RWPE2 (cell line): ENCODE results near the gene SLC7A8.

Experiments
- ATAC-seq: fragments of 200-7000 bp; cut with Tn5 transposase; 3 replicates; pipeline ENCODE4 v1.9.1; 2021; ENCODE audit warnings: low read depth
- DNase-seq: peaks from one replicate; pipeline ENCODE4 v3.0.0-alpha.2; 2020; ENCODE audit warnings: low spot score
- H3K27ac ChIP-seq: fragments of 450-650 bp; 2 replicates; pipeline ENCODE4 v1.5.1; 2017; ENCODE audit warnings: mild to moderate bottlenecking; ENCODE audit not compliant: poor library complexity, severe bottlenecking
- H3K27me3 ChIP-seq: fragments of 250-450 bp; sonication (Bioruptor Pico); 2 replicates; pipeline ENCODE4 v1.5.1; 2021; ENCODE audit warnings: mild to moderate bottlenecking, moderate library complexity; ENCODE audit not compliant: insufficient read depth, poor library complexity, severe bottlenecking
- H3K36me3 ChIP-seq: fragments of 250-450 bp; sonication (Bioruptor Pico); 2 replicates; pipeline ENCODE4 v1.5.1; 2020; ENCODE audit warnings: low read depth, mild to moderate bottlenecking, moderate library complexity
- H3K4me1 ChIP-seq: fragments of 250-450 bp; sonication (Bioruptor Pico); 2 replicates; pipeline ENCODE4 v1.5.1; 2021; ENCODE audit warnings: mild to moderate bottlenecking, moderate library complexity; ENCODE audit not compliant: insufficient read depth, poor library complexity, severe bottlenecking
- H3K4me3 ChIP-seq: fragments of 250-450 bp; sonication (Bioruptor Pico); 2 replicates; pipeline ENCODE4 v1.5.1; 2021; ENCODE audit warnings: mild to moderate bottlenecking, moderate library complexity; ENCODE audit not compliant: severe bottlenecking
- H3K9me3 ChIP-seq: fragments of 250-450 bp; sonication (Bioruptor Pico); 2 replicates; pipeline ENCODE4 v1.5.1; 2021; ENCODE audit warnings: mild to moderate bottlenecking, moderate library complexity; ENCODE audit not compliant: severe bottlenecking
- TF ChIP-seq, protein P1 (sequence below): fragments of 450-650 bp; IDR thresholded peaks from one replicate; pipeline ENCODE4 v1.5.1; 2017; ENCODE audit warnings: mild to moderate bottlenecking, moderate library complexity; ENCODE audit not compliant: poor library complexity, severe bottlenecking

SLC7A8 gene

DNA sequence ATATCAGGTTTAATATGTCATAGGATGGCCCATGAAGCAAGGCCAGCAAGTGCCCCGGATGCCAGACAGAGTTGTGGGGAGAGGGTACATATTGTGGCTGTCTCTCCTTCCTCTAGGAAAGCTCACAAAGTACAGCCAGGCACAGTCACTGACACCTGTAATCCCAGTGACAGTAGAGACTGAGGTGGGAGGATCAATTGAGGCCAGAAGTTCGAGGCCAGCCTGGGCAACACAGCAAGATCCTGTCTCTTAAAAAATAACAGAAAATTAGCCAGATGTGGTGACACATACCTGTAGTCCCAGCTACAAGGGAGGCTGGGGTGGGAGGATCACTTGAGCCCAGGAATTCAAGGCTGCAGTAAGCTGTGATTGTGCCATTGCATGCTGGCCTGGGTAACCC is 32.1 kb downstream of the SLC7A8 start:
- DNase-seq, result no peak

DNA sequence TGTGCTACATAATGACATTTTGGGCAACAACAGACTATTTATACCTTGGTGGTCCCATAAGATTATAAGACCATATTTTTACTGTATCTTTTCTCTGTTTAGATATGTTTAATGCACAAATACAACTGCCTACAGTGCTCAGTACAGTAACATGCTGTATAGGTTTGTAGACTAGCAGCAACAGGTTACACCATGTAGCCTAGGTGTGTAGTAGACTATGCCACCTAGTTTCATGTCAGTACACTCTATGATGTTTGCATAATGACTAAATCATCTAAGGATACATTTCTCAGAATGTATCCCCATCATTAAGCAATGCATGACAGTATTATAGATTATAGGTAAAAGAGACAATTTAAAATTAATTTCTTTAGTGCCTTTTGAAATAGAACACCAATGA is 33.7 kb downstream of the SLC7A8 start:
- no peak overlapping the region for H3K27ac ChIP-seq
- TF ChIP-seq, protein P1, sequence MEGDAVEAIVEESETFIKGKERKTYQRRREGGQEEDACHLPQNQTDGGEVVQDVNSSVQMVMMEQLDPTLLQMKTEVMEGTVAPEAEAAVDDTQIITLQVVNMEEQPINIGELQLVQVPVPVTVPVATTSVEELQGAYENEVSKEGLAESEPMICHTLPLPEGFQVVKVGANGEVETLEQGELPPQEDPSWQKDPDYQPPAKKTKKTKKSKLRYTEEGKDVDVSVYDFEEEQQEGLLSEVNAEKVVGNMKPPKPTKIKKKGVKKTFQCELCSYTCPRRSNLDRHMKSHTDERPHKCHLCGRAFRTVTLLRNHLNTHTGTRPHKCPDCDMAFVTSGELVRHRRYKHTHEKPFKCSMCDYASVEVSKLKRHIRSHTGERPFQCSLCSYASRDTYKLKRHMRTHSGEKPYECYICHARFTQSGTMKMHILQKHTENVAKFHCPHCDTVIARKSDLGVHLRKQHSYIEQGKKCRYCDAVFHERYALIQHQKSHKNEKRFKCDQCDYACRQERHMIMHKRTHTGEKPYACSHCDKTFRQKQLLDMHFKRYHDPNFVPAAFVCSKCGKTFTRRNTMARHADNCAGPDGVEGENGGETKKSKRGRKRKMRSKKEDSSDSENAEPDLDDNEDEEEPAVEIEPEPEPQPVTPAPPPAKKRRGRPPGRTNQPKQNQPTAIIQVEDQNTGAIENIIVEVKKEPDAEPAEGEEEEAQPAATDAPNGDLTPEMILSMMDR, result no peak
- DNase-seq, result no peak
- H3K36me3 ChIP-seq, result no peaks in the 10 kb centered on the region
- peaks cover 24% of the 10 kb centered on the region for H3K4me1 ChIP-seq
- peak; percentile 47; the same call in 2 of the 3 replicates for ATAC-seq
- H3K4me3 ChIP-seq, result no peak overlapping the region
- no peaks in the 10 kb centered on the region for H3K27me3 ChIP-seq
- H3K9me3 ChIP-seq, result no peaks in the 10 kb centered on the region

More for the DNA sequence above, 32.1 kb downstream of the SLC7A8 start:
- TF ChIP-seq, protein P1, result no peak
- Histone ChIP-seq H3K27ac (no peak overlapping the region), H3K4me1 (peaks cover 29% of the 10 kb centered on the region), H3K27me3 (no peaks in the 10 kb centered on the region), H3K9me3 (no peaks in the 10 kb centered on the region), H3K4me3 (no peak overlapping the region), H3K36me3 (no peaks in the 10 kb centered on the region)
- no peak for ATAC-seq

DNA sequence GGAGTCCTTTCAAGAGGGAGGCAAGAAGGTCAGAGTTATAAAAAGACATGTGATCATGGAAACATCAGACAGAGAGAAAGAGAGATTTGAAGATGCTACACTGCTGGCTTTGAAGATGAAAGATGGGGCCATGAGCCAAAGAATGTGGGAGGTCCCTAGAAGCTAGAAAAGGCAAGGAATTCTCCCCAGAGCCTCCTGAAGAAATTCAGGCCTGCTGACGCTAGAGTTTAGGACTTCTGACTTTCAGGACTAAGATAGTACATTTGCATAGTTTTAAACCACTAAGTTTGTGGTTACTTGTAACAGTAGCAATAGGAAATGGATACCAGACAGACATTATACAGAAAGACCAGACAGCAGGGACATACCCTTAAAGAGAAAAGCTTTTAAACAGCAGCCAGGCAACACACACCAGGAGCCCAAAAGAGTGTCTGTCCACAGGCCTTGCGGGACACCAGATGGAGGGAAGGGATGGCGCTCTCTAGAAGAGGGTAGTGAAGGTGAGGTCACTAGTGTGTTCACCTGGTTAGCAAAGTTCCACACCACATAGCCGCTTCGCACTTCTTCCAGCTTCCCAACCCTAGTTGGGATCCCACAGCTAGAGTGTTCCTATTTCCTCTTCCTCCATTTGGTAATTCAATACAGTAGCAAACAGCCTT is 34.7 kb downstream of the SLC7A8 start:
- Histone ChIP-seq H3K27me3 (no peaks in the 10 kb centered on the region), H3K9me3 (no peaks in the 10 kb centered on the region), H3K36me3 (no peaks in the 10 kb centered on the region), H3K4me3 (no peak overlapping the region), H3K4me1 (peaks cover 13% of the 10 kb centered on the region), H3K27ac (no peak overlapping the region)
- TF ChIP-seq, protein P1, result no peak
- no peak for DNase-seq
- ATAC-seq, result no peak

DNA sequence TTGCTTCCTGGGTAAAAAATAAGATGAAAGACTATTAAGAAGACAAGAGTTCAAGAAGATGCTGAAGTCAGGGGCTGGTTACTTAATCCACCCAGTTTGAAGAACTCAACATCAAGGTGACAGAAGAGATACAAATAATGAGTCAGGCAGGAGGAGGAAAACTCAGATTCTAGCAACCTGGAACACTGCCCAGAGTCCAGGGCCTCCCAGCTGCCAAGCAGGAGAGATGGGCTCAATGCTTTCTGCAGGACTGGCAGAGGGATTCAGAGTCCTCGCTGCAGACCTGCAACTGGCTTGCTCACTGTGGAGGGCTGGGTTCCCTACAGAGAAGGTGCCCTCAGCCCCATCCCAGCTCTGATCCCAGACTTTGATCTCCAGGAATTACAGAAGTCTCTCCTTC is 35.8 kb downstream of the SLC7A8 start:
- DNase-seq, result no peak
- Histone ChIP-seq H3K4me3 (no peak overlapping the region), H3K4me1 (peaks cover 11% of the 10 kb centered on the region), H3K27ac (no peak overlapping the region), H3K36me3 (no peaks in the 10 kb centered on the region), H3K9me3 (no peaks in the 10 kb centered on the region), H3K27me3 (no peaks in the 10 kb centered on the region)
- TF ChIP-seq, protein P1, result no peak
- peak; percentile 51; the same call in 1 of the 3 replicates for ATAC-seq

DNA sequence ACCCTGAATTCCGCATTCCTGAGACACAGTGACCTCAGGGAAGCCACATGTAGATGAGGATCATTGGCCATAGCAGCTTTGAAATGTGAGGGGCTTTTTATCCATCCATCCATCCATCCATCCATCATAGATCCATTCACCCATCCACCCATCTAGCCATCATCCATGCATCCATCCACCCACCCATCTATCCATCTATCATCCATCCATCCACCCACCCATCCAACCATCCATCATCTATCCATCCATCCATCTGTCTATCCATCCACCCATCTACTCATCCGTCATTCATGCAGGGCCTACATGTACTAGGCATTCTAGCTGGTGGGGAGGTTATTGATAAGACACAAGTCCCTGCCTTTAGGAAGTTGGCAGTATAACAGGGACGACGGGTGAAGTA is 36.5 kb downstream of the SLC7A8 start:
- H3K9me3 ChIP-seq, result no peaks in the 10 kb centered on the region
- no peaks in the 10 kb centered on the region for H3K36me3 ChIP-seq
- H3K27ac ChIP-seq, result no peak overlapping the region
- TF ChIP-seq, protein P1, result no peak
- H3K4me1 ChIP-seq, result peaks cover 14% of the 10 kb centered on the region
- DNase-seq, result no peak
- ATAC-seq, result no peak
- H3K27me3 ChIP-seq, result no peaks in the 10 kb centered on the region
- no peak overlapping the region for H3K4me3 ChIP-seq
